Stimulated activated effector memory CD8-positive, alpha-beta T cell treated with anti-CD3 and anti-CD28 coated beads, Interleukin-12 subunit alpha, Interleukin-12 subunit beta, amount 100 ng/mL, for 72 hours (primary cell): ENCODE measurements around the gene PIGS.

Experiments
- ATAC-seq: fragments of 150-1000 bp; cut with Tn5 transposase; 2 replicates; pipeline ENCODE4 v1.10.0; 2021
- DNase-seq, 2 donors: peaks; one replicate each; pipeline ENCODE4 v3.0.0; 2021 to 2022; ENCODE audit warnings: low spot score in 2 of 2
- H3K27ac Mint-ChIP-seq: one replicate; pipeline ENCODE4 v1.8.0; 2022; ENCODE audit warnings: mild to moderate bottlenecking, mixed read lengths
- H3K36me3 Mint-ChIP-seq: one replicate; pipeline ENCODE4 v1.8.0; 2022; ENCODE audit warnings: mild to moderate bottlenecking, mixed read lengths
- H3K4me1 Mint-ChIP-seq: one replicate; pipeline ENCODE4 v1.8.0; 2022; ENCODE audit warnings: mixed read lengths
- H3K4me3 Mint-ChIP-seq: one replicate; pipeline ENCODE4 v1.8.0; 2022; ENCODE audit warnings: mild to moderate bottlenecking, mixed read lengths
- H3K9me3 Mint-ChIP-seq: one replicate; pipeline ENCODE4 v1.8.0; 2022; ENCODE audit warnings: mixed read lengths

The PIGS gene

GRCh38 chr17:28573521-28573920 is 2.2 kb upstream of the PIGS start:
- H3K4me3 Mint-ChIP-seq: no peak overlapping the region
- DNase-seq (no peak), ATAC-seq (no peak)
- no peak overlapping the region for H3K27ac Mint-ChIP-seq
- H3K4me1 Mint-ChIP-seq: peaks cover 63% of the 10 kb centered on the region
- peaks cover 77% of the 10 kb centered on the region for H3K36me3 Mint-ChIP-seq
- no peaks in the 10 kb centered on the region for H3K9me3 Mint-ChIP-seq

- H3K9me3 Mint-ChIP-seq: no peaks in the 10 kb centered on the region
- peak overlapping the region; percentile 95 for H3K4me3 Mint-ChIP-seq
- peaks cover 77% of the 10 kb centered on the region for H3K36me3 Mint-ChIP-seq
- no peak overlapping the region for H3K27ac Mint-ChIP-seq
- DNase-seq (no peak), ATAC-seq (no peak)
- H3K4me1 Mint-ChIP-seq: peaks cover 66% of the 10 kb centered on the region
These were observed 1.7 kb upstream of the PIGS start for GRCh38 chr17:28573040-28573380.

- Mint-ChIP-seq H3K4me3 (peak overlapping the region; percentile 95), H3K36me3 (peaks cover 81% of the 10 kb centered on the region), H3K27ac (peak overlapping the region; percentile 94), H3K4me1 (peaks cover 72% of the 10 kb centered on the region), H3K9me3 (no peaks in the 10 kb centered on the region)
- ATAC-seq (no peak), DNase-seq (no peak)
These were observed 1.1 kb upstream of the PIGS start for GRCh38 chr17:28572259-28573039.

- no peaks in the 10 kb centered on the region for H3K9me3 Mint-ChIP-seq
- peaks cover 63% of the 10 kb centered on the region for H3K4me1 Mint-ChIP-seq
- peak overlapping the region; percentile 94 for H3K27ac Mint-ChIP-seq
- H3K4me3 Mint-ChIP-seq: peak overlapping the region; percentile 95
- ATAC-seq (peak; percentile 67), DNase-seq (peak; percentile 31 to 77)
- peaks cover 81% of the 10 kb centered on the region for H3K36me3 Mint-ChIP-seq
These were observed 486 bp downstream of the PIGS start for GRCh38 chr17:28570716-28571360.

GRCh38 chr17:28569446-28569845 is 1.9 kb downstream of the PIGS start:
- H3K9me3 Mint-ChIP-seq: no peaks in the 10 kb centered on the region
- peaks cover 79% of the 10 kb centered on the region for H3K36me3 Mint-ChIP-seq
- DNase-seq (no peak), ATAC-seq (no peak)
- no peak overlapping the region for H3K27ac Mint-ChIP-seq
- peaks cover 53% of the 10 kb centered on the region for H3K4me1 Mint-ChIP-seq
- peak overlapping the region; percentile 95 for H3K4me3 Mint-ChIP-seq

- H3K27ac Mint-ChIP-seq: peak overlapping the region; percentile 13
- no peak for ATAC-seq
- peaks cover 81% of the 10 kb centered on the region for H3K36me3 Mint-ChIP-seq
- no peak for DNase-seq
- peaks cover 41% of the 10 kb centered on the region for H3K4me1 Mint-ChIP-seq
- H3K9me3 Mint-ChIP-seq: no peaks in the 10 kb centered on the region
- H3K4me3 Mint-ChIP-seq: no peak overlapping the region
These were observed 3.7 kb downstream of the PIGS start for GRCh38 chr17:28567604-28568003.

- no peak for ATAC-seq
- Mint-ChIP-seq H3K36me3 (peaks cover 98% of the 10 kb centered on the region), H3K4me3 (no peak overlapping the region), H3K9me3 (no peaks in the 10 kb centered on the region), H3K4me1 (peaks cover 15% of the 10 kb centered on the region), H3K27ac (no peak overlapping the region)
- DNase-seq: no peak
These were observed 7.8 kb downstream of the PIGS start for GRCh38 chr17:28563475-28563874.

GRCh38 chr17:28555022-28555421 is 16.3 kb downstream of the PIGS start:
- Mint-ChIP-seq H3K36me3 (peaks cover 76% of the 10 kb centered on the region), H3K9me3 (no peaks in the 10 kb centered on the region), H3K27ac (no peak overlapping the region), H3K4me1 (peaks cover 44% of the 10 kb centered on the region), H3K4me3 (no peak overlapping the region)
- no peak for ATAC-seq
- no peak for DNase-seq

GRCh38 chr17:28554565-28554964 is 16.8 kb downstream of the PIGS start:
- no peak overlapping the region for H3K27ac Mint-ChIP-seq
- no peak for ATAC-seq
- no peaks in the 10 kb centered on the region for H3K9me3 Mint-ChIP-seq
- peaks cover 71% of the 10 kb centered on the region for H3K36me3 Mint-ChIP-seq
- no peak for DNase-seq
- H3K4me3 Mint-ChIP-seq: no peak overlapping the region
- peaks cover 49% of the 10 kb centered on the region for H3K4me1 Mint-ChIP-seq

- Mint-ChIP-seq H3K4me3 (peak overlapping the region; percentile 98), H3K9me3 (no peaks in the 10 kb centered on the region), H3K36me3 (peaks cover 66% of the 10 kb centered on the region), H3K27ac (peak overlapping the region; percentile 63), H3K4me1 (peaks cover 64% of the 10 kb centered on the region)
- ATAC-seq (no peak), DNase-seq (no peak)
These were observed 18.3 kb downstream of the PIGS start for GRCh38 chr17:28553000-28553505.

GRCh38 chr17:28552176-28552999 is 18.9 kb downstream of the PIGS start, which contains the start of gene UNC119:
UNC119 (minus strand) TSS chr17:28552624; CDS start chr17:28552557, 67 bp downstream.
- Mint-ChIP-seq H3K4me3 (peak within 1 kb of the TSS; percentile 98), H3K9me3 (no peaks in the 10 kb centered on the region), H3K27ac (peak within 1 kb of the TSS; percentile 86), H3K36me3 (peaks cover 62% of the 10 kb centered on the region), H3K4me1 (peaks cover 66% of the 10 kb centered on the region)
- ATAC-seq (peak; percentile 88), DNase-seq (peak; percentile 68 to 85)

- H3K27ac Mint-ChIP-seq: peak overlapping the region; percentile 86
- H3K36me3 Mint-ChIP-seq: peaks cover 54% of the 10 kb centered on the region
- ATAC-seq (no peak), DNase-seq (no peak)
- H3K4me1 Mint-ChIP-seq: peaks cover 63% of the 10 kb centered on the region
- peak overlapping the region; percentile 98 for H3K4me3 Mint-ChIP-seq
- H3K9me3 Mint-ChIP-seq: no peaks in the 10 kb centered on the region
These were observed 19.7 kb downstream of the PIGS start for GRCh38 chr17:28551421-28552175.

- ATAC-seq: no peak
These were observed 20.5 kb downstream of the PIGS start for GRCh38 chr17:28550858-28551257.

GRCh38 chr17:28549236-28550132 is 21.8 kb downstream of the PIGS start:
- H3K36me3 Mint-ChIP-seq: peaks cover 40% of the 10 kb centered on the region
- DNase-seq (peak; percentile 30 to 75), ATAC-seq (peak; percentile 76)
- peaks cover 63% of the 10 kb centered on the region for H3K4me1 Mint-ChIP-seq
- H3K9me3 Mint-ChIP-seq: no peaks in the 10 kb centered on the region
- H3K4me3 Mint-ChIP-seq: peak overlapping the region; percentile 98
- H3K27ac Mint-ChIP-seq: peak overlapping the region; percentile 86

More at GRCh38 chr17:28550858-28551257, 20.5 kb downstream of the PIGS start:
- peak overlapping the region; percentile 98 for H3K4me3 Mint-ChIP-seq
- DNase-seq: no peak
- peaks cover 63% of the 10 kb centered on the region for H3K4me1 Mint-ChIP-seq
- peak overlapping the region; percentile 86 for H3K27ac Mint-ChIP-seq
- H3K36me3 Mint-ChIP-seq: peaks cover 47% of the 10 kb centered on the region
- H3K9me3 Mint-ChIP-seq: no peaks in the 10 kb centered on the region
